ENCODE measurements around the gene HOXA7. TPM values are rescaled to one million over a fixed set of nuclear protein-coding genes. Genes with fewer than 3 reads are reported as not detected.

HOXA7 gene
- total RNA-seq, 1 donor from 2014 or later = not detected

GRCh38 chr7:27165089-27165995 lies 8.9 kb upstream of the HOXA7 start, which contains the start of gene HOXA9:
Gene HOXA9 (minus strand): TSS chr7:27165537. CDS start chr7:27165457, 80 bp downstream.
- FAIRE-seq (no peak), DNase-seq (ENCODE audit: low read depth) (no peak)
- no peaks in the 10 kb centered on the region for H3K36me3 ChIP-seq (ENCODE audit: control insufficient read depth, insufficient read depth, low read length)
- TF ChIP-seq CTCF (IDR thresholded peaks at IDR 0.05; ENCODE audit: insufficient read depth, low read length, severe bottlenecking) = no peak
- peaks cover 75% of the 10 kb centered on the region for H3K27me3 ChIP-seq (ENCODE audit: control insufficient read depth, insufficient read depth, low read length)
- no peak within 1 kb of the TSS for H3K4me3 ChIP-seq (ENCODE audit: low read depth, low read length)

GRCh38 chr7:27164367-27165088 lies 8.1 kb upstream of the HOXA7 start:
- no peaks in the 10 kb centered on the region for H3K36me3 ChIP-seq (ENCODE audit: control insufficient read depth, insufficient read depth, low read length)
- TF ChIP-seq CTCF (IDR thresholded peaks at IDR 0.05; ENCODE audit: insufficient read depth, low read length, severe bottlenecking) = no peak
- H3K4me3 ChIP-seq (ENCODE audit: low read depth, low read length) = no peak overlapping the region
- FAIRE-seq (no peak), DNase-seq (ENCODE audit: low read depth) (no peak)
- H3K27me3 ChIP-seq (ENCODE audit: control insufficient read depth, insufficient read depth, low read length) = peaks cover 75% of the 10 kb centered on the region

- Histone ChIP-seq H3K4me3 (ENCODE audit: low read depth, low read length) (no peak overlapping the region), H3K27me3 (ENCODE audit: control insufficient read depth, insufficient read depth, low read length) (peaks cover 77% of the 10 kb centered on the region), H3K36me3 (ENCODE audit: control insufficient read depth, insufficient read depth, low read length) (no peaks in the 10 kb centered on the region)
- TF ChIP-seq CTCF (IDR thresholded peaks at IDR 0.05; ENCODE audit: insufficient read depth, low read length, severe bottlenecking) = no peak
- DNase-seq (ENCODE audit: low read depth) (no peak), FAIRE-seq (no peak)
These were observed 7.5 kb upstream of the HOXA7 start for GRCh38 chr7:27164045-27164366.

GRCh38 chr7:27163288-27164044 lies 7.0 kb upstream of the HOXA7 start:
- Histone ChIP-seq H3K4me3 (ENCODE audit: low read depth, low read length) (no peak overlapping the region), H3K27me3 (ENCODE audit: control insufficient read depth, insufficient read depth, low read length) (peaks cover 78% of the 10 kb centered on the region), H3K36me3 (ENCODE audit: control insufficient read depth, insufficient read depth, low read length) (no peaks in the 10 kb centered on the region)
- no peak for FAIRE-seq
- TF ChIP-seq CTCF (IDR thresholded peaks at IDR 0.05; ENCODE audit: insufficient read depth, low read length, severe bottlenecking) = no peak
- no peak for DNase-seq (ENCODE audit: low read depth)

- DNase-seq (ENCODE audit: low read depth) (no peak), FAIRE-seq (no peak)
- Histone ChIP-seq H3K27me3 (ENCODE audit: control insufficient read depth, insufficient read depth, low read length) (peaks cover 78% of the 10 kb centered on the region), H3K4me3 (ENCODE audit: low read depth, low read length) (no peak overlapping the region), H3K36me3 (ENCODE audit: control insufficient read depth, insufficient read depth, low read length) (no peaks in the 10 kb centered on the region)
- TF ChIP-seq CTCF (IDR thresholded peaks at IDR 0.05; ENCODE audit: insufficient read depth, low read length, severe bottlenecking) = no peak
These were observed 6.2 kb upstream of the HOXA7 start for GRCh38 chr7:27162561-27163287.
